Mononuclear cell (primary cell): ENCODE results near the gene RET. TPM values are rescaled to one million over a fixed set of nuclear protein-coding genes. Genes with fewer than 3 reads are reported as not detected.

Source experiments
- H3K27me3 ChIP-seq: 2 replicates; pipeline ENCODE4 v1.6.0; 2011; ENCODE audit warnings: low read length, control low read depth; ENCODE audit not compliant: insufficient read depth
- H3K4me1 ChIP-seq: 2 replicates; pipeline ENCODE4 v1.5.1; 2011; ENCODE audit warnings: mild to moderate bottlenecking, low read length, control low read depth; ENCODE audit not compliant: insufficient read depth
- H3K4me3 ChIP-seq: 2 replicates; pipeline ENCODE4 v1.5.1; 2011; ENCODE audit warnings: mild to moderate bottlenecking, low read length, moderate library complexity
- H3K9me3 ChIP-seq: 2 replicates; pipeline ENCODE4 v1.5.1; 2011; ENCODE audit warnings: low read depth, mild to moderate bottlenecking, control low read depth, low read length
- total RNA-seq: library from RNA; depleted of rRNA; stranded (reverse); fragments of >200 nt; gene quantifications from one replicate; pipeline ENCODE4 v1.2.3, GENCODE V29; 2012

RET gene
- total RNA-seq, 1 donor, result 0.63 TPM

- Histone ChIP-seq H3K9me3 (no peaks in the 10 kb centered on the region), H3K4me3 (no peak overlapping the region), H3K4me1 (peaks cover 40% of the 10 kb centered on the region), H3K27me3 (no peaks in the 10 kb centered on the region)
Observed at GRCh38 chr10:43120116-43120928, 43.5 kb downstream of the RET start.

- Histone ChIP-seq H3K27me3 (no peaks in the 10 kb centered on the region), H3K9me3 (no peaks in the 10 kb centered on the region), H3K4me3 (no peak overlapping the region), H3K4me1 (peaks cover 44% of the 10 kb centered on the region)
Observed at GRCh38 chr10:43120929-43121314, 44.1 kb downstream of the RET start.

- Histone ChIP-seq H3K27me3 (no peaks in the 10 kb centered on the region), H3K4me1 (peaks cover 50% of the 10 kb centered on the region), H3K4me3 (no peak overlapping the region), H3K9me3 (no peaks in the 10 kb centered on the region)
Observed at GRCh38 chr10:43121444-43121843, 44.6 kb downstream of the RET start.

GRCh38 chr10:43122096-43122495 lies 45.2 kb downstream of the RET start:
- Histone ChIP-seq H3K4me1 (peaks cover 56% of the 10 kb centered on the region), H3K4me3 (no peak overlapping the region), H3K9me3 (no peaks in the 10 kb centered on the region), H3K27me3 (no peaks in the 10 kb centered on the region)

DNA sequence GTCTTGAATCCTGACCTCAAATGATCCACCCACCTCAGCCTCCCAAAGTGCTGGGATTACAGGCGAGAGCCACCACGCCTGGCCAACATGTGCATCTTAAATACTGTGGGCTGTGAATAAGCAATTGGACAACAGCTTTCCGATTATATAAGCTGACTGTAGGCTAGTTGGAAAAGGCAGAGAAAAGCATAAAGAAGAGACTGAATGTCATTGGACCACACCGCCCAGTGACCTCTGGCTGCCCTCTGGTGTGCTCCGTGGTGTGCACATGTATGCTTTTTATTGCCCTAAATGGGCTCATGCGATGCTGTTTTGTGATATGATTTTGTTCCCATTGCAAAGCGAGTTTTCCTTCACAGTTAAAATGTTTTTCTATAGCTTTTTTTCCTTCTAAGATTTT lies 46.0 kb downstream of the RET start:
- no peaks in the 10 kb centered on the region for H3K27me3 ChIP-seq
- no peak overlapping the region for H3K4me3 ChIP-seq
- no peaks in the 10 kb centered on the region for H3K9me3 ChIP-seq
- H3K4me1 ChIP-seq, result peaks cover 64% of the 10 kb centered on the region

GRCh38 chr10:43123361-43124093 lies 46.7 kb downstream of the RET start:
- H3K27me3 ChIP-seq, result no peaks in the 10 kb centered on the region
- H3K4me3 ChIP-seq, result no peak overlapping the region
- peaks cover 71% of the 10 kb centered on the region for H3K4me1 ChIP-seq
- H3K9me3 ChIP-seq, result no peaks in the 10 kb centered on the region

GRCh38 chr10:43124094-43124521 lies 47.2 kb downstream of the RET start:
- Histone ChIP-seq H3K4me1 (peaks cover 76% of the 10 kb centered on the region), H3K27me3 (no peaks in the 10 kb centered on the region), H3K4me3 (no peak overlapping the region), H3K9me3 (no peaks in the 10 kb centered on the region)

DNA sequence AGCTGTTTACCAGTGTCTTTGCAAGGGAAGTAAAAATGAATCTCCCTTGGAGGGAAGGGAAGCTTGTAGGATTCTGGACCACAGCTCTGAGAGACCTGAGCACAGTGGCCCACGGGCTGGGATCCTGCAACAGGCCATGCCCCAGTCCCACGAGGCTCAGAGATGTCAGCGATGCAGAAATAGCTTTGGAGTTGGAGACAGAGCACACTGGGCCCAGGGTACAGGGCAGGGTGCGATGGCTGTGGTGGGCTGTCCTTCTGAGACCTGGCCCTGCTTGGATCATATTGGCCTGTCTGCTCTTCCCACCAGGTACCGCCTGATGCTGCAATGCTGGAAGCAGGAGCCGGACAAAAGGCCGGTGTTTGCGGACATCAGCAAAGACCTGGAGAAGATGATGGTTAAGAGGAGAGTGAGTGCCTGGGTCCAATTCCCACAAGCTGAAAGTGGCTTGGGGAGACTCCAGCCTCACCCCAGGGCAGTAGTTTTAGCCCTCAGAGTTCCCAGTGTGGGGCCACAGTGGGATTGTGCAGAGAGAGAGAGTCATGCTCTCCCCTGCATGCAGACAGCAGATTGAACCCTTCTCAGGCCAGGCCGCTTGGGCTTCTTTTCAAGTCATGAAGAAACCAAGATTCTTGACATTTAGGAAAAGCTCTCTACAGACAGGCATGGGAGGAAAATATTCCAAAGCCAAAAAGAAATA lies 47.9 kb downstream of the RET start:
- peaks cover 81% of the 10 kb centered on the region for H3K4me1 ChIP-seq
- no peaks in the 10 kb centered on the region for H3K9me3 ChIP-seq
- no peaks in the 10 kb centered on the region for H3K27me3 ChIP-seq
- H3K4me3 ChIP-seq, result no peak overlapping the region

DNA sequence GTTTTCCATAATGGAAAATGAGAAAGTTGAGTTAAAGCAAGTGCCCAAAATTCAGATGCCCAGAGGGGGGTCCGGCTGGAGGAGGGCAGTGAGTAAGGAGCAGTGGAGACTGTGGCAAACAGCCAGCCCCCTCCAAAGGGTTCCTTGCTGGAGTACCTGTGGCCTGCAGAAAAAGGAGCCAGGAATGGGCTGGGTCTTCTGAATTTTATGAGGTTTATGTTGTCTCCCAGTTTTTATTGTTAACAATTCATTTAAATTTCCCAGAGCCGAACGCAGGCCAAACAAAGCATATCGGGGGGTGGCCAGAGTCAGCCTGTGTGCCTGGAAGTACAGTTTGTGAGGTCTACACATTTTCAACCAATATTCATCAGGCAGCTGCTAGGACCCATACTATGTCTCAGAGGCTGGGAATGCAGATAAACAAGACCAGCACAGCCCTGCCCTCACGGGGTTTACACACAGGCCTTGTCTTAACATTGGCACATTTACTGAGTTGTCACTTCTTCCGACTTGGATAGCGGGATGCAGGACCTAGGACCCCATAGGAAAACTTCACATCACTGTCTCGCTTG lies 48.5 kb downstream of the RET start:
- Histone ChIP-seq H3K4me3 (no peak overlapping the region), H3K9me3 (no peaks in the 10 kb centered on the region), H3K27me3 (no peaks in the 10 kb centered on the region), H3K4me1 (peaks cover 77% of the 10 kb centered on the region)

- H3K4me3 ChIP-seq, result no peak overlapping the region
- H3K4me1 ChIP-seq, result peaks cover 69% of the 10 kb centered on the region
- no peaks in the 10 kb centered on the region for H3K27me3 ChIP-seq
Observed at GRCh38 chr10:43125881-43126731, 49.2 kb downstream of the RET start.

GRCh38 chr10:43126759-43127424 lies 50.0 kb downstream of the RET start:
- no peaks in the 10 kb centered on the region for H3K9me3 ChIP-seq
- H3K27me3 ChIP-seq, result no peaks in the 10 kb centered on the region
- no peak overlapping the region for H3K4me3 ChIP-seq
- H3K4me1 ChIP-seq, result peaks cover 61% of the 10 kb centered on the region

More at GRCh38 chr10:43125881-43126731, 49.2 kb downstream of the RET start:
- H3K9me3 ChIP-seq, result no peaks in the 10 kb centered on the region

- H3K4me1 ChIP-seq, result peaks cover 56% of the 10 kb centered on the region
- no peak overlapping the region for H3K4me3 ChIP-seq
- no peaks in the 10 kb centered on the region for H3K9me3 ChIP-seq
- H3K27me3 ChIP-seq, result no peaks in the 10 kb centered on the region
Observed at GRCh38 chr10:43127442-43127841, 50.6 kb downstream of the RET start.

DNA sequence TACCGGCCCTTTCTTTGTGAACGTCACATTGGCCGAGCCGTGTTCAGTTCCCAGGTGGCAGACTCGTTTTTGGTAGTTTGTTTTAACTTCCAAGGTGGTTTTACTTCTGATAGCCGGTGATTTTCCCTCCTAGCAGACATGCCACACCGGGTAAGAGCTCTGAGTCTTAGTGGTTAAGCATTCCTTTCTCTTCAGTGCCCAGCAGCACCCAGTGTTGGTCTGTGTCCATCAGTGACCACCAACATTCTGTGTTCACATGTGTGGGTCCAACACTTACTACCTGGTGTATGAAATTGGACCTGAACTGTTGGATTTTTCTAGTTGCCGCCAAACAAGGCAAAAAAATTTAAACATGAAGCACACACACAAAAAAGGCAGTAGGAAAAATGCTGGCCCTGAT lies 51.5 kb downstream of the RET start:
- no peaks in the 10 kb centered on the region for H3K9me3 ChIP-seq
- no peak overlapping the region for H3K4me3 ChIP-seq
- peaks cover 54% of the 10 kb centered on the region for H3K4me1 ChIP-seq

More for the DNA sequence above, 51.5 kb downstream of the RET start:
- no peaks in the 10 kb centered on the region for H3K27me3 ChIP-seq
